B cell (primary cell): ENCODE data around the gene BCHE.

Source experiments
- EZH2 ChIP-seq: IDR thresholded peaks from 2 replicates; pipeline ENCODE4 v1.6.1; 2012; ENCODE audit warnings: borderline replicate concordance, low read depth, mild to moderate bottlenecking, moderate library complexity, low read length; ENCODE audit not compliant: insufficient read depth, poor library complexity, severe bottlenecking
- TF ChIP-seq, protein P1 (sequence below): fragments of 200-600 bp; IDR thresholded peaks from one replicate; pipeline ENCODE4 v1.8.0; 2022; ENCODE audit warnings: antibody characterized with exemption, mild to moderate bottlenecking

DNA sequence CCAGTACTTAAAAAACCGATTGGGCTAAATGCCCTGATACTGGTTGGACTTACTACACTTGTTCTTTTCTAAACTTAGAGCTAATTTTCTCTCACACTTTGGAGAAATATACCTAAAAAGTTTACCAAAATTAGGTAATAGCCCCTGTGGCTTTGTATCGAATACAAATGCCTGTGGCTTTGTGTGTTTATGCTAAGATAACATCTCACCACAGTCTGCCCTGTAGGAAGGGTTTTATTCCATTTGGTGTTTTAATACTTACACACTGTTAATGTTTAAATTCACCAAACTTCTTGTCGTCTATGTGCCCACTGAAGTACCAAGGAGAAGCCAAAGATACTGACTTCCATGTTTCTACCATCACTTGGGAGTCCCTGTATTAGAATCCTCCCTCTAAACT, 66.4 kb downstream of the BCHE start:
- TF ChIP-seq, protein P1, sequence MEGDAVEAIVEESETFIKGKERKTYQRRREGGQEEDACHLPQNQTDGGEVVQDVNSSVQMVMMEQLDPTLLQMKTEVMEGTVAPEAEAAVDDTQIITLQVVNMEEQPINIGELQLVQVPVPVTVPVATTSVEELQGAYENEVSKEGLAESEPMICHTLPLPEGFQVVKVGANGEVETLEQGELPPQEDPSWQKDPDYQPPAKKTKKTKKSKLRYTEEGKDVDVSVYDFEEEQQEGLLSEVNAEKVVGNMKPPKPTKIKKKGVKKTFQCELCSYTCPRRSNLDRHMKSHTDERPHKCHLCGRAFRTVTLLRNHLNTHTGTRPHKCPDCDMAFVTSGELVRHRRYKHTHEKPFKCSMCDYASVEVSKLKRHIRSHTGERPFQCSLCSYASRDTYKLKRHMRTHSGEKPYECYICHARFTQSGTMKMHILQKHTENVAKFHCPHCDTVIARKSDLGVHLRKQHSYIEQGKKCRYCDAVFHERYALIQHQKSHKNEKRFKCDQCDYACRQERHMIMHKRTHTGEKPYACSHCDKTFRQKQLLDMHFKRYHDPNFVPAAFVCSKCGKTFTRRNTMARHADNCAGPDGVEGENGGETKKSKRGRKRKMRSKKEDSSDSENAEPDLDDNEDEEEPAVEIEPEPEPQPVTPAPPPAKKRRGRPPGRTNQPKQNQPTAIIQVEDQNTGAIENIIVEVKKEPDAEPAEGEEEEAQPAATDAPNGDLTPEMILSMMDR, result no peak
- no peak for TF ChIP-seq EZH2
